GM23338 (cell line): Measurements from ENCODE around the gene RRP12. TPM values are rescaled to one million over a fixed set of nuclear protein-coding genes. Genes with fewer than 3 reads are reported as not detected.

Experiments
- ATAC-seq: fragments of 200-7000 bp; cut with Tn5 transposase; 3 replicates; pipeline ENCODE4 v1.9.1; 2020
- DNase-seq: peaks from one replicate; pipeline ENCODE4 v3.0.0-alpha.2; 2015; ENCODE audit warnings: low spot score
- H2AFZ ChIP-seq: fragments of 200-600 bp; sonication (generic); 2 replicates; pipeline ENCODE4 v1.8.0; 2016; ENCODE audit warnings: antibody characterized with exemption, mild to moderate bottlenecking, moderate library complexity
- H3F3A ChIP-seq: fragments of 200-600 bp; sonication (generic); replicated peaks from 2 replicates; pipeline ENCODE4 v1.8.0; 2017; ENCODE audit warnings: antibody characterized with exemption, mixed run types, low read depth
- H3K27ac ChIP-seq: fragments of 200-600 bp; sonication (generic); 2 replicates; pipeline ENCODE4 v1.6.1; 2016; ENCODE audit warnings: low read depth
- H3K27me3 ChIP-seq: fragments of 200-600 bp; sonication (generic); 2 replicates; pipeline ENCODE4 v1.8.0; 2016; ENCODE audit warnings: mild to moderate bottlenecking, mixed run types, moderate library complexity; ENCODE audit not compliant: insufficient read depth
- H3K36me3 ChIP-seq: fragments of 200-600 bp; sonication (generic); 2 replicates; pipeline ENCODE4 v1.8.0; 2016; ENCODE audit warnings: mild to moderate bottlenecking; ENCODE audit not compliant: insufficient read depth
- H3K4me1 ChIP-seq: fragments of 200-600 bp; sonication (generic); 2 replicates; pipeline ENCODE4 v1.8.0; 2016; ENCODE audit warnings: mild to moderate bottlenecking, moderate library complexity; ENCODE audit not compliant: insufficient read depth
- H3K4me2 ChIP-seq: fragments of 200-600 bp; sonication (generic); 2 replicates; pipeline ENCODE4 v1.7.1; 2017; ENCODE audit warnings: mixed run types
- H3K4me3 ChIP-seq: fragments of 200-600 bp; sonication (generic); 2 replicates; pipeline ENCODE4 v1.6.1; 2016; ENCODE audit warnings: mixed run types
- H3K79me2 ChIP-seq: fragments of 200-600 bp; sonication (generic); replicated peaks from 2 replicates; pipeline ENCODE4 v1.8.0; 2017; ENCODE audit warnings: mild to moderate bottlenecking; ENCODE audit not compliant: insufficient read depth
- H3K9me2 ChIP-seq: fragments of 200-600 bp; sonication (generic); 2 replicates; pipeline ENCODE4 v1.8.0; 2017; ENCODE audit not compliant: insufficient read depth
- H4K20me1 ChIP-seq: fragments of 200-600 bp; sonication (generic); replicated peaks from 2 replicates; pipeline ENCODE4 v1.8.0; 2017; ENCODE audit warnings: mild to moderate bottlenecking; ENCODE audit not compliant: insufficient read depth
- H3K27ac Mint-ChIP-seq: 2 replicates; pipeline ENCODE4 v1.8.0; 2020; ENCODE audit warnings: inconsistent platforms, mild to moderate bottlenecking, moderate library complexity, mixed read lengths
- H3K27me3 Mint-ChIP-seq: 3 replicates; pipeline ENCODE4 v1.8.0; 2022; ENCODE audit warnings: low read depth, mild to moderate bottlenecking, moderate library complexity, mixed read lengths, inconsistent platforms; ENCODE audit not compliant: insufficient read depth, poor library complexity
- H3K36me3 Mint-ChIP-seq: 3 replicates; pipeline ENCODE4 v1.8.0; 2021; ENCODE audit warnings: low read depth, mild to moderate bottlenecking, inconsistent platforms, moderate library complexity, mixed read lengths
- H3K4me1 Mint-ChIP-seq: 3 replicates; pipeline ENCODE4 v1.8.0; 2020; ENCODE audit warnings: mild to moderate bottlenecking, inconsistent platforms, mixed read lengths
- H3K4me3 Mint-ChIP-seq: 3 replicates; pipeline ENCODE4 v1.8.0; 2021; ENCODE audit warnings: moderate library complexity, mild to moderate bottlenecking, inconsistent platforms, mixed read lengths
- H3K9me3 Mint-ChIP-seq: 3 replicates; pipeline ENCODE4 v1.8.0; 2020; ENCODE audit warnings: moderate library complexity, mild to moderate bottlenecking, inconsistent platforms, mixed read lengths
- CTCF ChIP-seq, 2 experiments: fragments of 200-600 bp in 1 of 2; sonication (generic) in 1 of 2; conservative IDR thresholded peaks; 2 replicates each; pipeline versions ENCODE4 v1.5.1 to v1.6.1; 2016 to 2017; ENCODE audit warnings: antibody characterized with exemption in 2 of 2, low read depth in 2 of 2, mild to moderate bottlenecking in 2 of 2, moderate library complexity in 1 of 2
- EZH2 ChIP-seq: fragments of 200-600 bp; sonication (generic); IDR thresholded peaks from one replicate; pipeline ENCODE4 v1.8.0; 2017; ENCODE audit warnings: antibody characterized with exemption, mild to moderate bottlenecking, low read depth; ENCODE audit not compliant: unreplicated experiment
- EZH2phosphoT487 ChIP-seq: fragments of 200-600 bp; sonication (generic); IDR thresholded peaks from one replicate; pipeline ENCODE4 v1.8.1; 2018; ENCODE audit warnings: antibody characterized with exemption; ENCODE audit not compliant: unreplicated experiment
- JUNB ChIP-seq: IDR thresholded peaks from one replicate; pipeline ENCODE4 v1.6.1; 2016; ENCODE audit warnings: antibody characterized with exemption; ENCODE audit not compliant: unreplicated experiment
- NANOG ChIP-seq: IDR thresholded peaks from 2 replicates; pipeline ENCODE4 v1.6.1; 2016; ENCODE audit warnings: antibody characterized with exemption, borderline replicate concordance
- POLR2AphosphoS5 ChIP-seq: IDR thresholded peaks from 2 replicates; pipeline ENCODE4 v1.6.1; 2016; ENCODE audit warnings: antibody characterized with exemption, low read depth
- ZNF114 ChIP-seq: fragments of 250-450 bp; sonication (Bioruptor Pico); IDR thresholded peaks from 2 replicates; pipeline ENCODE4 v1.5.0; 2020; ENCODE audit warnings: mild to moderate bottlenecking, moderate library complexity
- ZNF331 ChIP-seq: fragments of 250-450 bp; sonication (Bioruptor Pico); IDR thresholded peaks from 2 replicates; pipeline ENCODE4 v1.5.0; 2020; ENCODE audit warnings: low read depth, mild to moderate bottlenecking, moderate library complexity
- ZNF462 ChIP-seq: fragments of 250-450 bp; sonication (Bioruptor Pico); IDR thresholded peaks from 2 replicates; pipeline ENCODE4 v1.5.0; 2020; ENCODE audit warnings: mild to moderate bottlenecking, moderate library complexity
- polyA plus RNA-seq: library from polyadenylated mRNA; unstranded; fragments of >200 nt; fragmentation: Nextera tagmentation; extraction: Ambion mirVana; gene quantifications from 2 replicates; pipeline ENCODE4 v1.2.1, GENCODE V29; 2016
- total RNA-seq: library from RNA; depleted of rRNA; stranded (reverse); fragments of >200 nt; shearing (Covaris generic); gene quantifications from 2 replicates; pipeline ENCODE4 v1.2.3, GENCODE V29; 2014

The RRP12 gene
- total and polyA plus RNA-seq, 2 experiments from 2014 or later, result 53.4 to 62.6 TPM

- Histone ChIP-seq H3K4me2 (no peak overlapping the region), H3F3A (peaks cover 25% of the 10 kb centered on the region), H2AFZ (no peak overlapping the region), H3K27me3 (no peaks in the 10 kb centered on the region), H3K4me3 (no peak overlapping the region), H3K27ac (0 out of 2 replicates have a peak overlapping the region, but pooled peaks have one; percentile 83), H3K9me2 (no peaks in the 10 kb centered on the region), H3K36me3 (no peaks in the 10 kb centered on the region), H4K20me1 (peaks cover 31% of the 10 kb centered on the region), H3K79me2 (peaks cover 54% of the 10 kb centered on the region), H3K4me1 (peaks cover 51% of the 10 kb centered on the region)
- H3K9me3 Mint-ChIP-seq, result no peaks in the 10 kb centered on the region
- H3K4me3 Mint-ChIP-seq, result no peak overlapping the region; the same call in 2 of the 3 replicates
- no peak for TF ChIP-seq ZNF462 (CRISPR knock-in tag)
- no peak for TF ChIP-seq NANOG
- no peak for TF ChIP-seq ZNF331 (CRISPR knock-in tag)
- no peak for TF ChIP-seq EZH2
- TF ChIP-seq ZNF114 (CRISPR knock-in tag), result no peak
- no peak for TF ChIP-seq POLR2AphosphoS5
- no peak for TF ChIP-seq EZH2phosphoT487
- TF ChIP-seq CTCF (conservative IDR thresholded peaks at IDR 0.05; ENCODE audit: low read depth in 2 of 2), result no peak
- TF ChIP-seq JUNB, result no peak
- peaks cover 14% of the 10 kb centered on the region for H3K27me3 Mint-ChIP-seq
- ATAC-seq, result no peak
- no peak overlapping the region for H3K27ac Mint-ChIP-seq
- peaks cover 38% of the 10 kb centered on the region for H3K4me1 Mint-ChIP-seq
- no peak for DNase-seq
- peaks cover 41% of the 10 kb centered on the region for H3K36me3 Mint-ChIP-seq
Measured at GRCh38 chr10:97328646-97329453, 72.3 kb downstream of the RRP12 start.
